Esophagus muscularis mucosa (tissue), 4 donors: ENCODE measurements around the gene QRSL1.

Source experiments
- EP300 ChIP-seq: sonication (generic); formaldehyde crosslinking; IDR thresholded peaks from one replicate; pipeline ENCODE4 v1.6.1; 2017; ENCODE audit warnings: antibody characterized with exemption
- POLR2A ChIP-seq: fragments of 450-650 bp; IDR thresholded peaks from one replicate; pipeline ENCODE4 v1.6.1; 2017; ENCODE audit warnings: antibody characterized with exemption, moderate library complexity, mild to moderate bottlenecking, low read depth
- POLR2AphosphoS5 ChIP-seq, 2 donors: sonication (generic); formaldehyde crosslinking; IDR thresholded peaks; one replicate each; pipeline ENCODE4 v1.6.1; 2017; ENCODE audit warnings: antibody characterized with exemption in 2 of 2
- TF ChIP-seq, protein P1 (sequence below), 3 experiments: fragments of 200-600 bp in 2 of 3; fragments of 450-650 bp in 1 of 3; sonication (generic) in 2 of 3; IDR thresholded peaks; one replicate each; pipeline ENCODE4 v1.5.1; 2017 to 2019; ENCODE audit warnings: antibody characterized with exemption in 3 of 3, mild to moderate bottlenecking in 2 of 3, moderate library complexity in 1 of 3

DNA sequence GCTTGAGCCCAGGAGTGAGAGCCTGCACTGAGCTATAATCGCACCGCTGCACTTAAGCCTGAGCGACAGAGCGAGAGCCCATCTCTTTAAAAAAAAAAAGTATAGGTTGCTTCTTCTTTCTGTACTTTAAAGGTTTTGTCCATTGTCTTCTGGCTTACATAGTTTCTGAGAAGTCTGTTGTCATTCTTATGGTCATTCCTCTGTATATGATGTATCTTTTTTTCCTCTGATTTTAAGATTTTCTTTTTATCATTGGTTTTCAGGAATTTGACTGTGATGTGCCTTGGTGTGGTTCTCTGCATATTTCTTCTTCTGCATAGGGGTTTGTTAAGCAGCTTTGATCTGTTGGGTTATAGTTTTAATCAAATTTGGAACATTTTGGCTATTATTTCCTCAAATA lies 29.1 kb downstream of the QRSL1 start:
- no peak for TF ChIP-seq POLR2AphosphoS5 (IDR thresholded peaks at IDR 0.05)
- TF ChIP-seq, protein P1, sequence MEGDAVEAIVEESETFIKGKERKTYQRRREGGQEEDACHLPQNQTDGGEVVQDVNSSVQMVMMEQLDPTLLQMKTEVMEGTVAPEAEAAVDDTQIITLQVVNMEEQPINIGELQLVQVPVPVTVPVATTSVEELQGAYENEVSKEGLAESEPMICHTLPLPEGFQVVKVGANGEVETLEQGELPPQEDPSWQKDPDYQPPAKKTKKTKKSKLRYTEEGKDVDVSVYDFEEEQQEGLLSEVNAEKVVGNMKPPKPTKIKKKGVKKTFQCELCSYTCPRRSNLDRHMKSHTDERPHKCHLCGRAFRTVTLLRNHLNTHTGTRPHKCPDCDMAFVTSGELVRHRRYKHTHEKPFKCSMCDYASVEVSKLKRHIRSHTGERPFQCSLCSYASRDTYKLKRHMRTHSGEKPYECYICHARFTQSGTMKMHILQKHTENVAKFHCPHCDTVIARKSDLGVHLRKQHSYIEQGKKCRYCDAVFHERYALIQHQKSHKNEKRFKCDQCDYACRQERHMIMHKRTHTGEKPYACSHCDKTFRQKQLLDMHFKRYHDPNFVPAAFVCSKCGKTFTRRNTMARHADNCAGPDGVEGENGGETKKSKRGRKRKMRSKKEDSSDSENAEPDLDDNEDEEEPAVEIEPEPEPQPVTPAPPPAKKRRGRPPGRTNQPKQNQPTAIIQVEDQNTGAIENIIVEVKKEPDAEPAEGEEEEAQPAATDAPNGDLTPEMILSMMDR (IDR thresholded peaks at IDR 0.05): no peak
- no peak for TF ChIP-seq EP300
- no peak for TF ChIP-seq POLR2A
